ENCODE measurements around the gene ALKBH5. TPM values are rescaled to one million over a fixed set of nuclear protein-coding genes. Genes with fewer than 3 reads are reported as not detected.

The ALKBH5 gene
- 61.1 TPM for total RNA-seq (2013)
- polyA plus RNA-seq: 10 to 100 TPM; 50.4 to 79.1 (median 78.9) TPM
- polyA minus RNA-seq: 47.7 and 80.5 TPM in 2 replicates
- total RNA-seq: 24.5 to 133 (median 99.4) reads per million in 11 experiments

GRCh38 chr17:18183334-18184142 lies at the start of gene ALKBH5:
Gene ALKBH5 (plus strand): TSS chr17:18183828. CDS start chr17:18184244, 416 bp downstream.
- peaks cover 43% of the 10 kb centered on the region for H4K20me1 ChIP-seq (ENCODE audit: insufficient read depth, low read length)
- peak within 1 kb of the TSS; percentile 95 to 96 for H3K27ac ChIP-seq (ENCODE audit: low read depth in 1 of 2, low read length in 2 of 2)
- peak within 1 kb of the TSS; percentile 80 to 86 (median 83) for H3K4me3 ChIP-seq (replicated peaks in 1 of 3; ENCODE audit: low read depth in 2 of 3, low read length in 3 of 3)
- intact Hi-C loops (cut with micrococcal nuclease): loop anchor here in 1 of 2 donors (5.0 kb wide), 1 partner anchor 146 kb away; the partner anchor contains the start of genes ATPAF2 and GID4
- TF ChIP-seq CTCF (IDR thresholded peaks at IDR 0.05): peak; percentile 31
- WGBS (ENCODE audit: insufficient coverage): under 1% methylated on average over 98 of the region's 98 CpGs
- H3K27me3 ChIP-seq (ENCODE audit: control insufficient read depth in 2 of 2, insufficient read depth in 2 of 2, low read length in 2 of 2): no peaks in the 10 kb centered on the region
- H3K4me1 ChIP-seq (ENCODE audit: control insufficient read depth in 1 of 2, insufficient read depth in 2 of 2, low read length in 2 of 2): peaks cover 50 to 56% of the 10 kb centered on the region in 2 donors
- peak within 1 kb of the TSS; percentile 85 for H2AFZ ChIP-seq (ENCODE audit: insufficient read depth, low read depth, low read length, poor library complexity, severe bottlenecking)
- H3K4me1 Mint-ChIP-seq: peaks cover 49% of the 10 kb centered on the region
- H3K4me3 Mint-ChIP-seq: peak within 1 kb of the TSS; percentile 88 to 94
- H3K27ac Mint-ChIP-seq: peak within 1 kb of the TSS; percentile 97 to 100 (median 99)
- H3K79me2 ChIP-seq (ENCODE audit: insufficient read depth, low read length): peaks cover 48% of the 10 kb centered on the region
- H3K9me3 Mint-ChIP-seq: no peaks in the 10 kb centered on the region
- H3K36me3 Mint-ChIP-seq: peaks cover 22 to 25% of the 10 kb centered on the region in 2 donors
- peak within 1 kb of the TSS; percentile 95 for H3K4me2 ChIP-seq (replicated peaks; ENCODE audit: extremely low read depth, low read length, poor library complexity, severe bottlenecking)
- H3K27me3 Mint-ChIP-seq (ENCODE audit: low read depth in 3 of 3): peaks cover 0 to 2% (median 0%) of the 10 kb centered on the region in 3 donors
- peaks cover 10 to 25% of the 10 kb centered on the region in 2 donors for H3K36me3 ChIP-seq (replicated peaks in 1 of 2; ENCODE audit: control insufficient read depth in 1 of 2, insufficient read depth in 2 of 2, low read length in 2 of 2)
- no peaks in the 10 kb centered on the region for H3K9me3 ChIP-seq (replicated peaks in 1 of 2; ENCODE audit: control insufficient read depth in 1 of 2, insufficient read depth in 1 of 2, low read length in 2 of 2)
- H3K9ac ChIP-seq (ENCODE audit: insufficient read depth, low read length, poor library complexity, severe bottlenecking): peak within 1 kb of the TSS; percentile 96
- DNase-seq: peak; percentile 99 to 100 (median 99)

GRCh38 chr17:18136357-18136756 lies 47.3 kb upstream of the ALKBH5 start:
- H3K27ac Mint-ChIP-seq: no peak overlapping the region

More at GRCh38 chr17:18136357-18136756, 47.3 kb upstream of the ALKBH5 start:
- Mint-ChIP-seq H3K27me3 (ENCODE audit: low read depth in 3 of 3) (peaks cover 3 to 7% (median 5%) of the 10 kb centered on the region in 3 donors), H3K9me3 (no peaks in the 10 kb centered on the region), H3K4me3 (no peak overlapping the region), H3K4me1 (no peaks in the 10 kb centered on the region), H3K36me3 (no peaks in the 10 kb centered on the region)
- 87% methylated on average over 17 of the region's 19 CpGs for WGBS (ENCODE audit: insufficient coverage)
- Histone ChIP-seq H3K4me1 (ENCODE audit: control insufficient read depth in 1 of 2, insufficient read depth in 2 of 2, low read length in 2 of 2) (no peaks in the 10 kb centered on the region), H3K36me3 (replicated peaks in 1 of 2; ENCODE audit: control insufficient read depth in 1 of 2, insufficient read depth in 2 of 2, low read length in 2 of 2) (no peaks in the 10 kb centered on the region), H3K9me3 (replicated peaks in 1 of 2; ENCODE audit: control insufficient read depth in 1 of 2, insufficient read depth in 1 of 2, low read length in 2 of 2) (no peaks in the 10 kb centered on the region), H2AFZ (ENCODE audit: insufficient read depth, low read depth, low read length, poor library complexity, severe bottlenecking) (no peak overlapping the region), H3K27me3 (ENCODE audit: control insufficient read depth in 2 of 2, insufficient read depth in 2 of 2, low read length in 2 of 2) (no peaks in the 10 kb centered on the region), H3K79me2 (ENCODE audit: insufficient read depth, low read length) (no peaks in the 10 kb centered on the region), H3K4me2 (replicated peaks; ENCODE audit: extremely low read depth, low read length, poor library complexity, severe bottlenecking) (no peak overlapping the region), H4K20me1 (ENCODE audit: insufficient read depth, low read length) (no peaks in the 10 kb centered on the region), H3K4me3 (replicated peaks in 1 of 3; ENCODE audit: low read depth in 2 of 3, low read length in 3 of 3) (no peak overlapping the region), H3K27ac (ENCODE audit: low read depth in 1 of 2, low read length in 2 of 2) (no peak overlapping the region), H3K9ac (ENCODE audit: insufficient read depth, low read length, poor library complexity, severe bottlenecking) (no peak overlapping the region)
- TF ChIP-seq CTCF (IDR thresholded peaks at IDR 0.05): no peak
- no peak for DNase-seq
- intact Hi-C loops (cut with micrococcal nuclease): no loop called here

All from CD14-positive monocyte (primary cell).